GM23338 (cell line): ENCODE data around the gene NKD1. TPM values are rescaled to one million over a fixed set of nuclear protein-coding genes. Genes with fewer than 3 reads are reported as not detected.

ENCODE experiments used
- ATAC-seq: fragments of 200-7000 bp; cut with Tn5 transposase; 3 replicates; pipeline ENCODE4 v1.9.1; 2020
- DNase-seq: peaks from one replicate; pipeline ENCODE4 v3.0.0-alpha.2; 2015; ENCODE audit warnings: low spot score
- H2AFZ ChIP-seq: fragments of 200-600 bp; sonication (generic); 2 replicates; pipeline ENCODE4 v1.8.0; 2016; ENCODE audit warnings: antibody characterized with exemption, mild to moderate bottlenecking, moderate library complexity
- H3F3A ChIP-seq: fragments of 200-600 bp; sonication (generic); replicated peaks from 2 replicates; pipeline ENCODE4 v1.8.0; 2017; ENCODE audit warnings: antibody characterized with exemption, mixed run types, low read depth
- H3K27ac ChIP-seq: fragments of 200-600 bp; sonication (generic); 2 replicates; pipeline ENCODE4 v1.6.1; 2016; ENCODE audit warnings: low read depth
- H3K27me3 ChIP-seq: fragments of 200-600 bp; sonication (generic); 2 replicates; pipeline ENCODE4 v1.8.0; 2016; ENCODE audit warnings: mild to moderate bottlenecking, mixed run types, moderate library complexity; ENCODE audit not compliant: insufficient read depth
- H3K36me3 ChIP-seq: fragments of 200-600 bp; sonication (generic); 2 replicates; pipeline ENCODE4 v1.8.0; 2016; ENCODE audit warnings: mild to moderate bottlenecking; ENCODE audit not compliant: insufficient read depth
- H3K4me1 ChIP-seq: fragments of 200-600 bp; sonication (generic); 2 replicates; pipeline ENCODE4 v1.8.0; 2016; ENCODE audit warnings: mild to moderate bottlenecking, moderate library complexity; ENCODE audit not compliant: insufficient read depth
- H3K4me2 ChIP-seq: fragments of 200-600 bp; sonication (generic); 2 replicates; pipeline ENCODE4 v1.7.1; 2017; ENCODE audit warnings: mixed run types
- H3K4me3 ChIP-seq: fragments of 200-600 bp; sonication (generic); 2 replicates; pipeline ENCODE4 v1.6.1; 2016; ENCODE audit warnings: mixed run types
- H3K79me2 ChIP-seq: fragments of 200-600 bp; sonication (generic); replicated peaks from 2 replicates; pipeline ENCODE4 v1.8.0; 2017; ENCODE audit warnings: mild to moderate bottlenecking; ENCODE audit not compliant: insufficient read depth
- H3K9me2 ChIP-seq: fragments of 200-600 bp; sonication (generic); 2 replicates; pipeline ENCODE4 v1.8.0; 2017; ENCODE audit not compliant: insufficient read depth
- H4K20me1 ChIP-seq: fragments of 200-600 bp; sonication (generic); replicated peaks from 2 replicates; pipeline ENCODE4 v1.8.0; 2017; ENCODE audit warnings: mild to moderate bottlenecking; ENCODE audit not compliant: insufficient read depth
- H3K27ac Mint-ChIP-seq: 2 replicates; pipeline ENCODE4 v1.8.0; 2020; ENCODE audit warnings: inconsistent platforms, mild to moderate bottlenecking, moderate library complexity, mixed read lengths
- H3K27me3 Mint-ChIP-seq: 3 replicates; pipeline ENCODE4 v1.8.0; 2022; ENCODE audit warnings: low read depth, mild to moderate bottlenecking, moderate library complexity, mixed read lengths, inconsistent platforms; ENCODE audit not compliant: insufficient read depth, poor library complexity
- H3K36me3 Mint-ChIP-seq: 3 replicates; pipeline ENCODE4 v1.8.0; 2021; ENCODE audit warnings: low read depth, mild to moderate bottlenecking, inconsistent platforms, moderate library complexity, mixed read lengths
- H3K4me1 Mint-ChIP-seq: 3 replicates; pipeline ENCODE4 v1.8.0; 2020; ENCODE audit warnings: mild to moderate bottlenecking, inconsistent platforms, mixed read lengths
- H3K4me3 Mint-ChIP-seq: 3 replicates; pipeline ENCODE4 v1.8.0; 2021; ENCODE audit warnings: moderate library complexity, mild to moderate bottlenecking, inconsistent platforms, mixed read lengths
- H3K9me3 Mint-ChIP-seq: 3 replicates; pipeline ENCODE4 v1.8.0; 2020; ENCODE audit warnings: moderate library complexity, mild to moderate bottlenecking, inconsistent platforms, mixed read lengths
- CREB1 ChIP-seq: fragments of 250-450 bp; sonication (Bioruptor Pico); IDR thresholded peaks from 2 replicates; pipeline ENCODE4 v1.5.0; 2020; ENCODE audit warnings: low read depth, mild to moderate bottlenecking, moderate library complexity
- EZH2 ChIP-seq: fragments of 200-600 bp; sonication (generic); IDR thresholded peaks from one replicate; pipeline ENCODE4 v1.8.0; 2017; ENCODE audit warnings: antibody characterized with exemption, mild to moderate bottlenecking, low read depth; ENCODE audit not compliant: unreplicated experiment
- EZH2phosphoT487 ChIP-seq: fragments of 200-600 bp; sonication (generic); IDR thresholded peaks from one replicate; pipeline ENCODE4 v1.8.1; 2018; ENCODE audit warnings: antibody characterized with exemption; ENCODE audit not compliant: unreplicated experiment
- JUNB ChIP-seq: IDR thresholded peaks from one replicate; pipeline ENCODE4 v1.6.1; 2016; ENCODE audit warnings: antibody characterized with exemption; ENCODE audit not compliant: unreplicated experiment
- NANOG ChIP-seq: IDR thresholded peaks from 2 replicates; pipeline ENCODE4 v1.6.1; 2016; ENCODE audit warnings: antibody characterized with exemption, borderline replicate concordance
- POLR2AphosphoS5 ChIP-seq: IDR thresholded peaks from 2 replicates; pipeline ENCODE4 v1.6.1; 2016; ENCODE audit warnings: antibody characterized with exemption, low read depth
- STAT1 ChIP-seq: IDR thresholded peaks from one replicate; pipeline ENCODE4 v1.6.1; 2016; ENCODE audit warnings: antibody characterized with exemption; ENCODE audit not compliant: unreplicated experiment
- ZNF114 ChIP-seq: fragments of 250-450 bp; sonication (Bioruptor Pico); IDR thresholded peaks from 2 replicates; pipeline ENCODE4 v1.5.0; 2020; ENCODE audit warnings: mild to moderate bottlenecking, moderate library complexity
- ZNF331 ChIP-seq: fragments of 250-450 bp; sonication (Bioruptor Pico); IDR thresholded peaks from 2 replicates; pipeline ENCODE4 v1.5.0; 2020; ENCODE audit warnings: low read depth, mild to moderate bottlenecking, moderate library complexity
- polyA plus RNA-seq: library from polyadenylated mRNA; unstranded; fragments of >200 nt; fragmentation: Nextera tagmentation; extraction: Ambion mirVana; gene quantifications from 2 replicates; pipeline ENCODE4 v1.2.1, GENCODE V29; 2016
- total RNA-seq: library from RNA; depleted of rRNA; stranded (reverse); fragments of >200 nt; shearing (Covaris generic); gene quantifications from 2 replicates; pipeline ENCODE4 v1.2.3, GENCODE V29; 2014
- TF ChIP-seq, protein P1 (sequence below): fragments of 250-450 bp; sonication (Bioruptor Pico); IDR thresholded peaks from 2 replicates; pipeline ENCODE4 v1.5.0; 2020; ENCODE audit warnings: mild to moderate bottlenecking, moderate library complexity
- TF ChIP-seq, protein P2 (sequence below), 2 experiments: fragments of 200-600 bp in 1 of 2; sonication (generic) in 1 of 2; conservative IDR thresholded peaks; 2 replicates each; pipeline versions ENCODE4 v1.5.1 to v1.6.1; 2016 to 2017; ENCODE audit warnings: antibody characterized with exemption in 2 of 2, low read depth in 2 of 2, mild to moderate bottlenecking in 2 of 2, moderate library complexity in 1 of 2
- TF ChIP-seq, protein P3 (sequence below): IDR thresholded peaks from one replicate; pipeline ENCODE4 v1.6.1; 2018; ENCODE audit warnings: antibody characterized with exemption; ENCODE audit not compliant: unreplicated experiment
- TF ChIP-seq, protein P4 (sequence below): IDR thresholded peaks from 2 replicates; pipeline ENCODE4 v1.6.1; 2016; ENCODE audit warnings: antibody characterized with exemption

The NKD1 gene
- total and polyA plus RNA-seq, 2 experiments from 2014 or later, result 2.1 to 2.3 TPM

DNA sequence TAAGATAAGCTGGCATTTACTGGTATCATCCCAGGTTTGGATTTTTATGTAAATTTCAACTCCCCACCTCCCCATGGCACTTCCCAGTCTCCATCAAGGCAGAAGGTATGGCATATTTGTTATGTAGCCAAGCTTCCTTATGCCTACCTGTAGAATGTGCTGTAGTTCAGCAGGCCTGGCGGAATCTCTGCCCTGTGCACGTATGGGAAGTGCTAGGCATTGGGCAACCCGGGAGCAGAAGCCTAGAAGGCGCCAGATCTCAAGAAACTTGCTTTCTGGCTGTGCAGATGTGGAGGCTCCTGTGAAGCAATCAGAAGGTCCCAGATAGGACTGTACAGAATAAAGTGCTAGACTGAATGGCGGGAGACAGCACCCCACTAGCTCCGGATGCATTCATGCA, 68.2 kb downstream of the NKD1 start:
- H3K4me1 ChIP-seq, result peaks cover 3% of the 10 kb centered on the region
- H3K9me2 ChIP-seq, result no peaks in the 10 kb centered on the region
- ATAC-seq (no peak), DNase-seq (no peak)
- H3F3A ChIP-seq, result no peaks in the 10 kb centered on the region
- TF ChIP-seq NANOG (no peak), ZNF331 (CRISPR knock-in tag) (no peak), POLR2AphosphoS5 (no peak), STAT1 (no peak), EZH2phosphoT487 (no peak), CREB1 (CRISPR knock-in tag) (no peak), EZH2 (no peak), ZNF114 (CRISPR knock-in tag) (no peak), JUNB (no peak)
- TF ChIP-seq, protein P1, sequence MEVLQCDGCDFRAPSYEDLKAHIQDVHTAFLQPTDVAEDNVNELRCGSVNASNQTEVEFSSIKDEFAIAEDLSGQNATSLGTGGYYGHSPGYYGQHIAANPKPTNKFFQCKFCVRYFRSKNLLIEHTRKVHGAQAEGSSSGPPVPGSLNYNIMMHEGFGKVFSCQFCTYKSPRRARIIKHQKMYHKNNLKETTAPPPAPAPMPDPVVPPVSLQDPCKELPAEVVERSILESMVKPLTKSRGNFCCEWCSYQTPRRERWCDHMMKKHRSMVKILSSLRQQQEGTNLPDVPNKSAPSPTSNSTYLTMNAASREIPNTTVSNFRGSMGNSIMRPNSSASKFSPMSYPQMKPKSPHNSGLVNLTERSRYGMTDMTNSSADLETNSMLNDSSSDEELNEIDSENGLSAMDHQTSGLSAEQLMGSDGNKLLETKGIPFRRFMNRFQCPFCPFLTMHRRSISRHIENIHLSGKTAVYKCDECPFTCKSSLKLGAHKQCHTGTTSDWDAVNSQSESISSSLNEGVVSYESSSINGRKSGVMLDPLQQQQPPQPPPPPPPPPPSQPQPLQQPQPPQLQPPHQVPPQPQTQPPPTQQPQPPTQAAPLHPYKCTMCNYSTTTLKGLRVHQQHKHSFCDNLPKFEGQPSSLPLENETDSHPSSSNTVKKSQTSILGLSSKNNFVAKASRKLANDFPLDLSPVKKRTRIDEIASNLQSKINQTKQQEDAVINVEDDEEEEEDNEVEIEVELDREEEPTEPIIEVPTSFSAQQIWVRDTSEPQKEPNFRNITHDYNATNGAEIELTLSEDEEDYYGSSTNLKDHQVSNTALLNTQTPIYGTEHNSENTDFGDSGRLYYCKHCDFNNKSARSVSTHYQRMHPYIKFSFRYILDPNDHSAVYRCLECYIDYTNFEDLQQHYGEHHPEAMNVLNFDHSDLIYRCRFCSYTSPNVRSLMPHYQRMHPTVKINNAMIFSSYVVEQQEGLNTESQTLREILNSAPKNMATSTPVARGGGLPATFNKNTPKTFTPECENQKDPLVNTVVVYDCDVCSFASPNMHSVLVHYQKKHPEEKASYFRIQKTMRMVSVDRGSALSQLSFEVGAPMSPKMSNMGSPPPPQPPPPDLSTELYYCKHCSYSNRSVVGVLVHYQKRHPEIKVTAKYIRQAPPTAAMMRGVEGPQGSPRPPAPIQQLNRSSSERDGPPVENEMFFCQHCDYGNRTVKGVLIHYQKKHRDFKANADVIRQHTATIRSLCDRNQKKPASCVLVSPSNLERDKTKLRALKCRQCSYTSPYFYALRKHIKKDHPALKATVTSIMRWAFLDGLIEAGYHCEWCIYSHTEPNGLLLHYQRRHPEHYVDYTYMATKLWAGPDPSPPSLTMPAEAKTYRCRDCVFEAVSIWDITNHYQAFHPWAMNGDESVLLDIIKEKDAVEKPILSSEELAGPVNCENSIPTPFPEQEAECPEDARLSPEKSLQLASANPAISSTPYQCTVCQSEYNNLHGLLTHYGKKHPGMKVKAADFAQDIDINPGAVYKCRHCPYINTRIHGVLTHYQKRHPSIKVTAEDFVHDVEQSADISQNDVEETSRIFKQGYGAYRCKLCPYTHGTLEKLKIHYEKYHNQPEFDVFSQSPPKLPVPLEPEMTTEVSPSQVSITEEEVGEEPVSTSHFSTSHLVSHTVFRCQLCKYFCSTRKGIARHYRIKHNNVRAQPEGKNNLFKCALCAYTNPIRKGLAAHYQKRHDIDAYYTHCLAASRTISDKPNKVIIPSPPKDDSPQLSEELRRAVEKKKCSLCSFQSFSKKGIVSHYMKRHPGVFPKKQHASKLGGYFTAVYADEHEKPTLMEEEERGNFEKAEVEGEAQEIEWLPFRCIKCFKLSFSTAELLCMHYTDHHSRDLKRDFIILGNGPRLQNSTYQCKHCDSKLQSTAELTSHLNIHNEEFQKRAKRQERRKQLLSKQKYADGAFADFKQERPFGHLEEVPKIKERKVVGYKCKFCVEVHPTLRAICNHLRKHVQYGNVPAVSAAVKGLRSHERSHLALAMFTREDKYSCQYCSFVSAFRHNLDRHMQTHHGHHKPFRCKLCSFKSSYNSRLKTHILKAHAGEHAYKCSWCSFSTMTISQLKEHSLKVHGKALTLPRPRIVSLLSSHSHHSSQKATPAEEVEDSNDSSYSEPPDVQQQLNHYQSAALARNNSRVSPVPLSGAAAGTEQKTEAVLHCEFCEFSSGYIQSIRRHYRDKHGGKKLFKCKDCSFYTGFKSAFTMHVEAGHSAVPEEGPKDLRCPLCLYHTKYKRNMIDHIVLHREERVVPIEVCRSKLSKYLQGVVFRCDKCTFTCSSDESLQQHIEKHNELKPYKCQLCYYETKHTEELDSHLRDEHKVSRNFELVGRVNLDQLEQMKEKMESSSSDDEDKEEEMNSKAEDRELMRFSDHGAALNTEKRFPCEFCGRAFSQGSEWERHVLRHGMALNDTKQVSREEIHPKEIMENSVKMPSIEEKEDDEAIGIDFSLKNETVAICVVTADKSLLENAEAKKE (CRISPR knock-in tag), result no peak
- TF ChIP-seq, protein P2, sequence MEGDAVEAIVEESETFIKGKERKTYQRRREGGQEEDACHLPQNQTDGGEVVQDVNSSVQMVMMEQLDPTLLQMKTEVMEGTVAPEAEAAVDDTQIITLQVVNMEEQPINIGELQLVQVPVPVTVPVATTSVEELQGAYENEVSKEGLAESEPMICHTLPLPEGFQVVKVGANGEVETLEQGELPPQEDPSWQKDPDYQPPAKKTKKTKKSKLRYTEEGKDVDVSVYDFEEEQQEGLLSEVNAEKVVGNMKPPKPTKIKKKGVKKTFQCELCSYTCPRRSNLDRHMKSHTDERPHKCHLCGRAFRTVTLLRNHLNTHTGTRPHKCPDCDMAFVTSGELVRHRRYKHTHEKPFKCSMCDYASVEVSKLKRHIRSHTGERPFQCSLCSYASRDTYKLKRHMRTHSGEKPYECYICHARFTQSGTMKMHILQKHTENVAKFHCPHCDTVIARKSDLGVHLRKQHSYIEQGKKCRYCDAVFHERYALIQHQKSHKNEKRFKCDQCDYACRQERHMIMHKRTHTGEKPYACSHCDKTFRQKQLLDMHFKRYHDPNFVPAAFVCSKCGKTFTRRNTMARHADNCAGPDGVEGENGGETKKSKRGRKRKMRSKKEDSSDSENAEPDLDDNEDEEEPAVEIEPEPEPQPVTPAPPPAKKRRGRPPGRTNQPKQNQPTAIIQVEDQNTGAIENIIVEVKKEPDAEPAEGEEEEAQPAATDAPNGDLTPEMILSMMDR (conservative IDR thresholded peaks at IDR 0.05; ENCODE audit: low read depth in 2 of 2), result no peak
- TF ChIP-seq, protein P3, sequence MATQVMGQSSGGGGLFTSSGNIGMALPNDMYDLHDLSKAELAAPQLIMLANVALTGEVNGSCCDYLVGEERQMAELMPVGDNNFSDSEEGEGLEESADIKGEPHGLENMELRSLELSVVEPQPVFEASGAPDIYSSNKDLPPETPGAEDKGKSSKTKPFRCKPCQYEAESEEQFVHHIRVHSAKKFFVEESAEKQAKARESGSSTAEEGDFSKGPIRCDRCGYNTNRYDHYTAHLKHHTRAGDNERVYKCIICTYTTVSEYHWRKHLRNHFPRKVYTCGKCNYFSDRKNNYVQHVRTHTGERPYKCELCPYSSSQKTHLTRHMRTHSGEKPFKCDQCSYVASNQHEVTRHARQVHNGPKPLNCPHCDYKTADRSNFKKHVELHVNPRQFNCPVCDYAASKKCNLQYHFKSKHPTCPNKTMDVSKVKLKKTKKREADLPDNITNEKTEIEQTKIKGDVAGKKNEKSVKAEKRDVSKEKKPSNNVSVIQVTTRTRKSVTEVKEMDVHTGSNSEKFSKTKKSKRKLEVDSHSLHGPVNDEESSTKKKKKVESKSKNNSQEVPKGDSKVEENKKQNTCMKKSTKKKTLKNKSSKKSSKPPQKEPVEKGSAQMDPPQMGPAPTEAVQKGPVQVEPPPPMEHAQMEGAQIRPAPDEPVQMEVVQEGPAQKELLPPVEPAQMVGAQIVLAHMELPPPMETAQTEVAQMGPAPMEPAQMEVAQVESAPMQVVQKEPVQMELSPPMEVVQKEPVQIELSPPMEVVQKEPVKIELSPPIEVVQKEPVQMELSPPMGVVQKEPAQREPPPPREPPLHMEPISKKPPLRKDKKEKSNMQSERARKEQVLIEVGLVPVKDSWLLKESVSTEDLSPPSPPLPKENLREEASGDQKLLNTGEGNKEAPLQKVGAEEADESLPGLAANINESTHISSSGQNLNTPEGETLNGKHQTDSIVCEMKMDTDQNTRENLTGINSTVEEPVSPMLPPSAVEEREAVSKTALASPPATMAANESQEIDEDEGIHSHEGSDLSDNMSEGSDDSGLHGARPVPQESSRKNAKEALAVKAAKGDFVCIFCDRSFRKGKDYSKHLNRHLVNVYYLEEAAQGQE, result no peak
- TF ChIP-seq, protein P4, sequence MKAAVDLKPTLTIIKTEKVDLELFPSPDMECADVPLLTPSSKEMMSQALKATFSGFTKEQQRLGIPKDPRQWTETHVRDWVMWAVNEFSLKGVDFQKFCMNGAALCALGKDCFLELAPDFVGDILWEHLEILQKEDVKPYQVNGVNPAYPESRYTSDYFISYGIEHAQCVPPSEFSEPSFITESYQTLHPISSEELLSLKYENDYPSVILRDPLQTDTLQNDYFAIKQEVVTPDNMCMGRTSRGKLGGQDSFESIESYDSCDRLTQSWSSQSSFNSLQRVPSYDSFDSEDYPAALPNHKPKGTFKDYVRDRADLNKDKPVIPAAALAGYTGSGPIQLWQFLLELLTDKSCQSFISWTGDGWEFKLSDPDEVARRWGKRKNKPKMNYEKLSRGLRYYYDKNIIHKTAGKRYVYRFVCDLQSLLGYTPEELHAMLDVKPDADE, result no peak
- no peak overlapping the region for H3K27ac ChIP-seq
- no peak overlapping the region for H2AFZ ChIP-seq
- Mint-ChIP-seq H3K27me3 (peaks cover 11% of the 10 kb centered on the region), H3K9me3 (no peaks in the 10 kb centered on the region; the same call in 2 of the 3 replicates), H3K4me3 (no peak overlapping the region), H3K27ac (no peak overlapping the region), H3K36me3 (no peaks in the 10 kb centered on the region; the same call in 2 of the 3 replicates), H3K4me1 (peaks cover 18% of the 10 kb centered on the region)
- no peaks in the 10 kb centered on the region for H3K79me2 ChIP-seq
- no peak overlapping the region for H3K4me3 ChIP-seq
- H3K27me3 ChIP-seq, result no peaks in the 10 kb centered on the region
- no peak overlapping the region for H3K4me2 ChIP-seq
- no peaks in the 10 kb centered on the region for H3K36me3 ChIP-seq
- no peaks in the 10 kb centered on the region for H4K20me1 ChIP-seq
